Liver (tissue), 9 donors: ENCODE data around the gene CHN2. TPM values are rescaled to one million over a fixed set of nuclear protein-coding genes. Genes with fewer than 3 reads are reported as not detected.

Source experiments
- DNase-seq: peaks from one replicate; pipeline ENCODE4 v3.0.0-alpha.2; 2017; ENCODE audit warnings: low spot score
- H3K27ac ChIP-seq, 2 donors: one replicate each; pipeline ENCODE4 v1.7.0; 2013; ENCODE audit warnings: inconsistent platforms in 2 of 2, low read length in 2 of 2, control low read depth in 1 of 2, low read depth in 1 of 2, mild to moderate bottlenecking in 1 of 2
- H3K27me3 ChIP-seq, 4 donors: one replicate each; pipeline versions ENCODE4 v1.6.1 to v1.7.0; 2013; ENCODE audit warnings: low read length in 3 of 4, inconsistent platforms in 1 of 4, mild to moderate bottlenecking in 1 of 4, moderate library complexity in 1 of 4; ENCODE audit not compliant: control insufficient read depth in 4 of 4, insufficient read depth in 4 of 4
- H3K36me3 ChIP-seq, 4 donors: one replicate each; pipeline versions ENCODE4 v1.6.1 to v1.7.0; 2013; ENCODE audit warnings: low read length in 3 of 4, mild to moderate bottlenecking in 3 of 4, low read depth in 1 of 4, moderate library complexity in 1 of 4; ENCODE audit not compliant: control insufficient read depth in 4 of 4, insufficient read depth in 3 of 4
- H3K4me1 ChIP-seq, 4 donors: one replicate each; pipeline versions ENCODE4 v1.6.1 to v1.7.0; 2013; ENCODE audit warnings: low read length in 3 of 4, mild to moderate bottlenecking in 3 of 4, moderate library complexity in 1 of 4; ENCODE audit not compliant: control insufficient read depth in 4 of 4, insufficient read depth in 4 of 4
- H3K4me3 ChIP-seq, 3 donors: one replicate each; pipeline versions ENCODE4 v1.6.1 to v1.7.0; 2013; ENCODE audit warnings: low read length in 3 of 3, control low read depth in 1 of 3, low read depth in 1 of 3, mild to moderate bottlenecking in 1 of 3
- H3K9ac ChIP-seq, 2 donors: one replicate each; pipeline ENCODE4 v1.7.0; 2013; ENCODE audit warnings: low read length in 2 of 2, mild to moderate bottlenecking in 2 of 2, moderate library complexity in 2 of 2, control low read depth in 1 of 2, low read depth in 1 of 2
- H3K9me3 ChIP-seq, 4 donors: one replicate each; pipeline versions ENCODE4 v1.6.1 to v1.7.0; 2013; ENCODE audit warnings: low read length in 3 of 4; ENCODE audit not compliant: control insufficient read depth in 4 of 4
- EGR1 ChIP-seq, 2 donors: IDR thresholded peaks; 2 replicates each; pipeline ENCODE4 v1.6.1; 2016 to 2018; ENCODE audit warnings: antibody characterized with exemption in 2 of 2, low read depth in 2 of 2
- FOXA2 ChIP-seq: IDR thresholded peaks from 2 replicates; pipeline ENCODE4 v1.6.1; 2016; ENCODE audit warnings: antibody characterized with exemption
- GABPA ChIP-seq, 2 donors: IDR thresholded peaks in 1 of 2; conservative IDR thresholded peaks in 1 of 2; 2 replicates each; pipeline ENCODE4 v1.6.1; 2016; ENCODE audit warnings: antibody characterized with exemption in 2 of 2, mild to moderate bottlenecking in 1 of 2, moderate library complexity in 1 of 2
- HNF4A ChIP-seq, 2 donors: conservative IDR thresholded peaks; 2 replicates each; pipeline ENCODE4 v1.6.1; 2016; ENCODE audit warnings: antibody characterized with exemption in 2 of 2, mild to moderate bottlenecking in 2 of 2
- JUND ChIP-seq, 2 donors: IDR thresholded peaks; 2 replicates each; pipeline ENCODE4 v1.6.1; 2016; ENCODE audit warnings: antibody characterized with exemption in 2 of 2
- NR2F2 ChIP-seq: IDR thresholded peaks from 2 replicates; pipeline ENCODE4 v1.6.1; 2016; ENCODE audit warnings: antibody characterized with exemption
- RAD21 ChIP-seq, 2 donors: IDR thresholded peaks; 2 replicates each; pipeline ENCODE4 v1.6.1; 2016; ENCODE audit warnings: antibody characterized with exemption in 2 of 2, mild to moderate bottlenecking in 2 of 2
- REST ChIP-seq: IDR thresholded peaks from 2 replicates; pipeline ENCODE4 v1.6.1; 2016; ENCODE audit warnings: antibody characterized with exemption, mild to moderate bottlenecking
- RXRA ChIP-seq, 2 donors: IDR thresholded peaks; 2 replicates each; pipeline ENCODE4 v1.6.1; 2017 to 2018; ENCODE audit warnings: antibody characterized with exemption in 2 of 2, mild to moderate bottlenecking in 1 of 2
- TAF1 ChIP-seq: conservative IDR thresholded peaks from 2 replicates; pipeline ENCODE4 v1.6.1; 2016; ENCODE audit warnings: antibody characterized with exemption, mild to moderate bottlenecking
- YY1 ChIP-seq: IDR thresholded peaks from 2 replicates; pipeline ENCODE4 v1.6.1; 2016; ENCODE audit warnings: antibody characterized with exemption, mild to moderate bottlenecking
- WGBS: extraction: QIAGEN DNeasy Blood & Tissue Kit; methylation state at CpG from one replicate; pipeline ENCODE4 v1.1.7; 2013; 5-methylcytosine and 5-hydroxymethylcytosine counted together
- polyA plus RNA-seq, 2 donors: library from polyadenylated mRNA; stranded (reverse) in 1 of 2; unstranded in 1 of 2; fragments of 200-250 nt in 1 of 2; fragments of >200 nt in 1 of 2; fragmentation: Nextera tagmentation in 1 of 2; extraction: Ambion mirVana in 1 of 2; gene quantifications; one replicate each; pipeline versions ENCODE4 v1.2.1 to v1.2.3, GENCODE V29; 2013 to 2015
- total RNA-seq, 2 donors: library from RNA; depleted of rRNA; stranded (reverse); fragments of >200 nt; gene quantifications; one replicate each; pipeline ENCODE4 v1.2.3, GENCODE V29; 2014
- TF ChIP-seq, protein P1 (sequence below): IDR thresholded peaks from 2 replicates; pipeline ENCODE4 v1.6.1; 2016; ENCODE audit warnings: antibody characterized with exemption
- TF ChIP-seq, protein P2 (sequence below): IDR thresholded peaks from 2 replicates; pipeline ENCODE4 v1.6.1; 2016; ENCODE audit warnings: antibody characterized with exemption
- donor health status: healthy.
- donor health status: healthy.
- donor health status: healthy.
- donor health status: healthy.
- donor health status: healthy.

The CHN2 gene
- total and polyA plus RNA-seq, 4 donors, result 8.3 to 25.4 (median 17.8) TPM

GRCh38 chr7:29516491-29516890 is 321.9 kb downstream of the CHN2 start:
- Histone ChIP-seq H3K4me1 (no peaks in the 10 kb centered on the region), H3K9ac (no peak overlapping the region), H3K36me3 (peaks cover 2 to 19% (median 8%) of the 10 kb centered on the region in 4 donors), H3K4me3 (no peak overlapping the region), H3K27me3 (no peaks in the 10 kb centered on the region), H3K27ac (no peak overlapping the region), H3K9me3 (no peaks in the 10 kb centered on the region)
- WGBS, result 94% methylated on average over 2 of the region's 2 CpGs
- TF ChIP-seq YY1, result no peak
- no peak for TF ChIP-seq FOXA2
- no peak for TF ChIP-seq RAD21 (IDR thresholded peaks at IDR 0.05)
- DNase-seq, result no peak

- H3K27ac ChIP-seq, result no peak overlapping the region
- WGBS, result 89% methylated on average over 1 of the region's 1 CpG
- H3K27me3 ChIP-seq, result no peaks in the 10 kb centered on the region
- no peak for DNase-seq
- no peaks in the 10 kb centered on the region for H3K4me1 ChIP-seq
- H3K9me3 ChIP-seq, result no peaks in the 10 kb centered on the region
- H3K36me3 ChIP-seq, result peaks cover 0 to 4% (median 0%) of the 10 kb centered on the region in 4 donors
- TF ChIP-seq, protein P1, sequence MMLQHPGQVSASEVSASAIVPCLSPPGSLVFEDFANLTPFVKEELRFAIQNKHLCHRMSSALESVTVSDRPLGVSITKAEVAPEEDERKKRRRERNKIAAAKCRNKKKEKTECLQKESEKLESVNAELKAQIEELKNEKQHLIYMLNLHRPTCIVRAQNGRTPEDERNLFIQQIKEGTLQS, result no peak
- TF ChIP-seq GABPA (IDR thresholded peaks at IDR 0.05 in 1 of 2, conservative IDR thresholded peaks at IDR 0.05 in 1 of 2) (no peak), RAD21 (IDR thresholded peaks at IDR 0.05) (no peak), EGR1 (IDR thresholded peaks at IDR 0.05; ENCODE audit: low read depth in 2 of 2) (no peak), FOXA2 (no peak), RXRA (IDR thresholded peaks at IDR 0.05) (no peak), REST (no peak)
- no peak overlapping the region for H3K9ac ChIP-seq
- H3K4me3 ChIP-seq, result no peak overlapping the region
Observed at GRCh38 chr7:29518616-29519015, 324.0 kb downstream of the CHN2 start.

- no peak for DNase-seq
- WGBS, result 78% methylated on average over 2 of the region's 2 CpGs
- H3K9me3 ChIP-seq, result no peaks in the 10 kb centered on the region
- H3K27me3 ChIP-seq, result no peaks in the 10 kb centered on the region
- H3K27ac ChIP-seq, result no peak overlapping the region
- no peaks in the 10 kb centered on the region for H3K4me1 ChIP-seq
- no peak overlapping the region for H3K9ac ChIP-seq
- H3K4me3 ChIP-seq, result no peak overlapping the region
- no peak for TF ChIP-seq JUND (IDR thresholded peaks at IDR 0.05)
- no peak for TF ChIP-seq HNF4A (conservative IDR thresholded peaks at IDR 0.05)
- TF ChIP-seq, protein P2, sequence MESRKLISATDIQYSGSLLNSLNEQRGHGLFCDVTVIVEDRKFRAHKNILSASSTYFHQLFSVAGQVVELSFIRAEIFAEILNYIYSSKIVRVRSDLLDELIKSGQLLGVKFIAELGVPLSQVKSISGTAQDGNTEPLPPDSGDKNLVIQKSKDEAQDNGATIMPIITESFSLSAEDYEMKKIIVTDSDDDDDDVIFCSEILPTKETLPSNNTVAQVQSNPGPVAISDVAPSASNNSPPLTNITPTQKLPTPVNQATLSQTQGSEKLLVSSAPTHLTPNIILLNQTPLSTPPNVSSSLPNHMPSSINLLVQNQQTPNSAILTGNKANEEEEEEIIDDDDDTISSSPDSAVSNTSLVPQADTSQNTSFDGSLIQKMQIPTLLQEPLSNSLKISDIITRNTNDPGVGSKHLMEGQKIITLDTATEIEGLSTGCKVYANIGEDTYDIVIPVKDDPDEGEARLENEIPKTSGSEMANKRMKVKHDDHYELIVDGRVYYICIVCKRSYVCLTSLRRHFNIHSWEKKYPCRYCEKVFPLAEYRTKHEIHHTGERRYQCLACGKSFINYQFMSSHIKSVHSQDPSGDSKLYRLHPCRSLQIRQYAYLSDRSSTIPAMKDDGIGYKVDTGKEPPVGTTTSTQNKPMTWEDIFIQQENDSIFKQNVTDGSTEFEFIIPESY, result no peak
- TF ChIP-seq TAF1, result no peak
- no peak for TF ChIP-seq RXRA (IDR thresholded peaks at IDR 0.05)
- no peak for TF ChIP-seq REST
- TF ChIP-seq NR2F2, result no peak
- H3K36me3 ChIP-seq, result no peaks in the 10 kb centered on the region
Observed at GRCh38 chr7:29523728-29524127, 329.2 kb downstream of the CHN2 start.
